Measurements from ENCODE around the gene ALDH9A1.
"Not testable (repeated sequence)": the region's sequence is repeated elsewhere in the genome, so short reads cannot be mapped to it uniquely, and the experiment has no call there.

ALDH9A1 gene

DNA sequence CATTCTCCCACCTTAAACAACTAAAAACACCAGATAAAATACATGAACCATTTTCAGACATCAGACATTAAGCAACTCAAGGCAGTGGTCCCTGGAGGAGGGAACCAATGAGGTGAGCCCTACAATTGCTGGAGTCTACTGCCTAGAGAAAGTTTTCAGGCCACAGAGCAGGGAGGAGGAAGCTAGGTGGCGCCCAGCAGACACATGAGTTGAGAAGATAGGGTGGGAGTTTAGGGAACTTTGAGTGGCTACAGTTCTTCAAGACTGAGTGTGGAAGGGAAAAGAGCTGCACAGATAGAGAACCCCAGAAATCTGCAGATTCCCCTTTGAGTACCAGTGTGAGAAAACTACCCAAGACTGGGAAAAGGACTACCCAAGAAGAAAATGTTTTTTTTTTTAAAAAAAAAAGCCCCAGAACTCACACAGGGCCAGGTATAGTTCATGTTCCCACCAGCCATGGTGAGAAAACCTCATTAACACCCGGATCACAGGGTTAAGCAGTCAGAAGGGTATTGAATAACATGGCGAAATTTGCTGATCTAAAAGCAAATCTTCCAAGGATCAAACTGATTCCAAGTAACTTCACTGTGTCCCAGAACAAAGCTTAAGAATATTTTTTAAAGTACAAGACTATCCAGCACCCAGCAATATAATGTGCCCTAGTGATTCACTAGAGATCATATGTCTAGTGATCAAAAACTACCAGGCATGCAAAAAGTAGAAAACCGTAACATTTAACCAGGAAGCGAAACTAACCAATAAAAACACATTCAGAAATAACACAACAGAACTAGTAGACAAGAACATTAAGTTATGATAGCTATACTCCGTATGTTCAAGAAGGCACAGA lies 12.0 kb downstream of the ALDH9A1 start:
- DNase-seq, result no peak

DNA sequence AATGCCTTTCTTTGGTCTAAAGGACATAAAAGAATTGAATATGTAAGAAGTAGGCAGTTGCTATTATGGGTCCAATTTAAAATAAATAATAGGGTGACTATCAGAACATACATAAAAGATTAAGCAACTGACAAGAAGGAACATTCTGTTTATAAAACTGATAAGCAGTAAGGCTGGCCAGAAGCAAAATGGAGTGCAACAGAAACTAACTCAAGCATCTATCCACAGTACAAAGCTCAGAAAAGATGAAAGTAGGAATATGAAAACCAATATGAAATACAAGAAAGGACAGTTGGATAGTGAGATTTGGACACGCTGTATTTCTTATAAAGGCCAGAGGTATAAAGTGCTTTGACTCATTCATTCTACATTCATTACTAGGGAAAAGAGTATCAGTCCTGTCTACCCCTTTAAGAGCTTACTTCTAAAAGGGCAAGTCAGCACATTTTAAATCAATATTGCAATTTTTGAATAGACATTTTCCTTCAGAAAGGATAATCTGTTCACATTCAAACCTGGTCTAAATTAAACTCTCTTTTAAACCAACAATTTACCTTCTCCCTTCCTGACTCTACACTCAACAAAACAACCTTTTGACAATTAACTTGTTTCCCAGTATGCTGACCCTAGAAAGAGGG lies 14.4 kb downstream of the ALDH9A1 start:
- DNase-seq, result no peak

GRCh38 chr1:165680773-165681172 lies 17.6 kb downstream of the ALDH9A1 start:
- not testable (repeated sequence) for DNase-seq

GRCh38 chr1:165680303-165680702 lies 18.1 kb downstream of the ALDH9A1 start:
- no peak for DNase-seq

DNA sequence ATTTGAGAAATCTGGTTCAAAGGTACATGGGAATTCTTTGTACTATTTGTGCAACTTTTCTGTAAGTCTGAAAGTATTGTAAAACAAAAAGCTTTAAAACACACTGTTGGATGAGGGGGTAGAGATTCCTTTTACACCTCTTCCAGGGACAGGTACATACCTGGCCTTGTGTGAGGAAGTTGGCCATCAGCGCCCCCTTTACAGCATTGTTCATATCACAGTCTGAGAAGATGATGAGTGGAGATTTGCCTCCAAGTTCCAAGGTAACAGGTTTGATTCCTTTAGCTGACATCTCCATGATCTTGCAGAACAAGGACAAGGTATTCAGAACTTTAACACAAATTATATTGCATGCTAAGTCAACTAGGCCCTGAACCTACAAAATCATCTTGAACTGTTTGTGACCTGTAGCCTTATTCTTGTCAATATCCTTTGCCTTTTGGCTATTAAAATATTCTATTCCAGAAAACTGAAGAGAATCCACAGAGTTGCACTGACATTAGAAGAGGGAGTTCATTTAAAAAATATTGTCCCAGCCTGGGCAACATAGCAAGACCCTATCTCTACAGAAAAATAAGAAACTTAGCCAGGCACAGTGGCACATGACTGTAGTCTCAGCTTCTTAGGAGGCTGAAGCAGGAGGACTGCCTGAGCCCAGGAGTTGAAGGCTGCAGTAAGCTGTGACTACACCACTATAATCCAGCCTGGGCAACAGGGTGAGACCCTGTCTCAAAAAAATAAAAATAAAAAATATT lies 18.9 kb downstream of the ALDH9A1 start:
- no peak for DNase-seq

DNA sequence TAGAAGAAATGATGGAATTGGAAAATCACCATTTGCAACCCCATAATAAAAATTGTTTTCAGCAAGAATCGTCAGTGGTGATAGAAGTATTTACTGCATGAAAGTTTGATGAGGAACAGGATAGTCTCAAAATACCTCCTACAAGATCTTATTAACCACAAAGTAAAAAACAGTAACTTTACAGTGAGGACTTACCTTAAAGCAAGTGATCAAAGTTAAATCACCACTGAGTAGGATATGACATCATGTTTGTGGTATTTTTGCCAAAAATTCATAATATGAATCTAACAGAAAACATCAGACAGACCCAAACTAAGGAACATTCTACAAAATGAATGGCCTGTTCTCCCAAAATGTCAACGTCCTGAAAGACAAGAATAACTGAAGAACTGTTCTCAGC lies 19.9 kb downstream of the ALDH9A1 start:
- DNase-seq, result no peak

DNA sequence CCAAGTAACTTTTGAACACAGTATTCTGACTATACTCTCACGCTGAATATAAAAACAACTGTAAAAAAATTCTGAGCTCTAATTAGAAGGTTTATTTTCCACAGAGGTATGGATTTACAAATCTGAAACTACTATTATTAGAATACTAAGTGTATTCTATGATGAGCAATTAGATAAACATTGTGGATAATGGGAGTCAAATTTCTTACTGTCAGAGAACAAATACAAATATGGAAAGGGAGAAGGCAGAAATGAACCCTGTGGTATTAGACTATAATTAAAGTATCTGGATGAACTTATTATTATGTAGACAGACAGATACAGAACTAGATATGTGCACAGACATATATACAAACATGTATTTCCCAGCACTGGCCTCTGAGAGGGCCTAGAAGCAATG lies 22.6 kb downstream of the ALDH9A1 start:
- no peak for DNase-seq

DNA sequence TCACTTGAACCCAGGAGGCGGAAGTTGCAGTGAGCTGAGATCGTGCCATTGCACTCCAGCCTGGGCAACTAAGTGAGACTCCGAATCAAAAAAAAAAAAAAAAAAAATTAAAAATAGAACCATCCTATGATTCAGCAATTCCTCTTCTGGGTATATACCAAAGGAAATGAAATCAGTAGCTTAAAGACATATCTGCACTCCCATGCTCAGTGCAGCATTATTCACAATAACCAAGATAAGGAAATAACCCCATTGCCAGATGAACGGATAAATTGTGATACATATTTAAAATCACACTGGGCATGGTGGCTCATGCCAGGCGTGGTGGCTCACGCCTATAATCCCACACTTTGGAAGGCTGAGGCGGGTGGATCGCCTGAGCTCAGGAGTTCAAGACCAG lies 23.8 kb downstream of the ALDH9A1 start:
- no peak for DNase-seq

DNA sequence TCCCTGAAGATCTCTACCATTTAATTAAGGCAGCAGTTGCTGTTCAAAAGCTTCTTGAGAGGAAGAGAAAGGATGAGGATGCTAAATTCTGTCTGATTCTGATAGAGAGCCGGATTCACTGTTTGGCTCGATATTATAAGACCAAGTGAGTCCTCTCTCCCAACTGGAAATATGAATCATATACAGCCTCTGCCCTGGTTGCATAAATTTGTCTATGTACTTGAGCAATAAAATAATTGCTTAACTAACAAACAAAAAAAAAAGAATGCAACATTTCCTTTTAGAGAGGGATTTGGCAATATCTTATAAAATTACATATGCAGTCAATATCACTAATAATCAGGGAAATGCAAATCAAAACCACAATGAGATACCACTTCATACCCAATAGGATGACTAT lies 26.8 kb downstream of the ALDH9A1 start:
- DNase-seq, result no peak

DNA sequence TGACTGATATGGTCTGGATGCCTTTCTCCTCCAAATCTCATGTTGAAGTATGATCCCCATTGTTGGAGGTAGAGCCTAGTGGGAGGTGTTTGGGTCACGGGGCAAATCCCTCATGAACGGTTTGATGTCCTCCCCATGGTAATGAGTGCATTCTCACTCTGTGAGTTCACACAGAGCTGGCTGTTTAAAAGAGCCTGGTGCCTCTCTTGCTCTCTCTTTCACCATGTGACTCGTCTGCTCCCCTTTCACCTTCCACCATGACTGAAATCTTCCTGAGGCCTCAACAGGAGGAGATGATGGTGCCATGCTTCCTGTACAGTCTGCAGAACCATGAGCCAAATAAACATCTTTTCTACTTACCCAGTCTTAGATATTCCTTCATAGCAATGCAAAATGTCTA lies 30.2 kb downstream of the ALDH9A1 start:
- DNase-seq, result no peak

DNA sequence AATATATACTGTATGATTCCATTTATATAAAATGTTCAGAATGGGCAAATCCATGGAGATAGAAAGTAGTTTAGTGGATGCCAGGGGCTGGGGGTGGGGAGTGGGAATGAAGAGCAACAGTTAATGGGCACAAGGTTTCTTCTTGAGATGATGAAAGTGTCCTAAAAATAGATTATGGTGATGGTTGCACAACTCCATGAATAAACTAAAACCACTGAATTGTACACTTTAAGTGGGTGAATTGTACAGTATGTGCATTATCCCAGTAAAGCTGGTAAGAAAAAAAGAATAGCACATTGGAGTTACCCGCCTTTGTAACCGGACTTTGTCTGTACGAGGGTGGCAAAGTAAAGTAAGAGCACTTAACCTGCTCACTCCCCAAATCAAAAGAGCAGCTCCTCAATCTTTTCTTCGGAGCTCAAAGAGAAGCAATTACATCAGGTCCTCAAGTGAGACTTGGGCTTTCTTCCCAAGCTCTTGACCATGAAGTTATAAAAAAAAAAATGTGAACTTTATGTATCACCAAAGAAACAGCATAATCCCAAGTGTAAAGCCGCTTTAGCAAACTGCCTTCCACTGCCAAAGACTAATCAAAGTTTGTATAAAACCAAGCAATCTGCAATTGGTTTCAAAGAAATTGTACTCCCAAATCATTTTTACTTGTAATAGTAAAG lies 32.1 kb downstream of the ALDH9A1 start:
- DNase-seq, result no peak

GRCh38 chr1:165662186-165662585 lies 36.2 kb downstream of the ALDH9A1 start:
- no peak for DNase-seq

DNA sequence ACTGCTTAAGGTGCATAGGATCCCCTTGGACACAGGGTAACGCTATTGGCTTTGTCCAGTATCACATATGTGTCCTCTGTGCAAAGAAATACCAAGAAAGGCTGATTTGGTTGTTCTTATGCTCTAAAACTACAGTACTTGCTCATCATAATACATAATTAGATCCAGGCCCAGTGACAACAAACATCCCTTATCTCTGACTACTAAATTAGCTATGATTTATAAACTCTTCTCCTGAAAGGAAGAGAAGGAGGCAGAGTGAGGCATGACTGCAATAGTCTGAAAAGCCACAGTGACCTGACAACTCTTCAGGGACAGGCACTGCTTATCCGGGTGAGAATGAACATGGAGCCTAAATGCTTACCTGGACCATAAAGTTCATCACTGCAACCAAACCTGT lies 36.7 kb downstream of the ALDH9A1 start:
- DNase-seq, result no peak

DNA sequence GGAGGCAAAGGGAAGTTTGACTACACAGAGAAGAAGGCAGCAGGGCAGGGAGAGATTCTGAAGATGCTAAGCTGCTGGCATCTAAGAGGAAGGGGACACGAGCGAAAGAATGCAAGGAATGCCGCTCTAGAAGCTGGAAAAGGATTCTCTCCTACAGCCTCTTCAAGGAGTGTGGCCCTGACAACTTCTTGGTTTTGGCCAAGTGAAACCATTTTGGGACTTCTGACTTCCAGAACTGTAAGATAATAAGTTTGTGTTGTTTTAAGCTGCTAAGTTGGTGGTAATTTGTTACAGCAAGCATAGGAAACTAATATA lies 38.8 kb downstream of the ALDH9A1 start:
- DNase-seq, result no peak

- not testable (repeated sequence) for DNase-seq
Observed at GRCh38 chr1:165658766-165659580, 39.4 kb downstream of the ALDH9A1 start.

- DNase-seq, result no peak
Observed at GRCh38 chr1:165650981-165651625, 47.3 kb downstream of the ALDH9A1 start.

DNA sequence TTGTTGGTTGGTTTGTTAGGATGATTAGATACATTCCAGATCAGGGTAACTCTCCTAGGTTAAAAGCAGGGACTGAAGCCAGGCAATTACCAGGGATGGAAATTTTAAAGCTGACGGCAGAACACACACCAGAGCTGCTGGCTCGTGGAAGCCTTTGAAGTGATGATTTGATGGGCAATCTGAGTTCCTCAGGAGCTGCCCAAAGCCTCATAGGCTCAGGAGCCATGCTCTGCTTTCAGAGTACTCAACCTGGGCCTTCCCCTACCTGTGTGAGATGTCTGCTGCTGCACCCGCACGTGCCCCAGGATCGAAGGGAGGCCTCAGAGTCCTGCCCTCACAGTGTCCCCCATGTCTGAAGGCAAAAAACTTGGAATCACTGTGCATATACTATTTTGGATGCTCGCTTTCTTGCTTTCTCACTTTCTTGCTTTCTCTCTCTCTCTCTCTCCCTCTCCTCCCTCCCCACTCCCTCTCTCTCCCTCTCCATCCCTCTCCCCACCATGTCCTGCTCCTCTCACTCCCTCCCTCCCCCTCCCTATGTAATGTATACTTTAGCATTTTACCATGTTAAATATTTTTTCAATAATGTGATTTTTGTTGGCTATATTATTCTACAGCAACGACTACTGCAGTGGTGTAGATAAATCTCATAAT lies 49.3 kb downstream of the ALDH9A1 start:
- no peak for DNase-seq

- DNase-seq, result no peak
Observed at GRCh38 chr1:165647970-165648369, 50.4 kb downstream of the ALDH9A1 start.

GRCh38 chr1:165647517-165647916 lies 50.8 kb downstream of the ALDH9A1 start:
- DNase-seq, result no peak

DNA sequence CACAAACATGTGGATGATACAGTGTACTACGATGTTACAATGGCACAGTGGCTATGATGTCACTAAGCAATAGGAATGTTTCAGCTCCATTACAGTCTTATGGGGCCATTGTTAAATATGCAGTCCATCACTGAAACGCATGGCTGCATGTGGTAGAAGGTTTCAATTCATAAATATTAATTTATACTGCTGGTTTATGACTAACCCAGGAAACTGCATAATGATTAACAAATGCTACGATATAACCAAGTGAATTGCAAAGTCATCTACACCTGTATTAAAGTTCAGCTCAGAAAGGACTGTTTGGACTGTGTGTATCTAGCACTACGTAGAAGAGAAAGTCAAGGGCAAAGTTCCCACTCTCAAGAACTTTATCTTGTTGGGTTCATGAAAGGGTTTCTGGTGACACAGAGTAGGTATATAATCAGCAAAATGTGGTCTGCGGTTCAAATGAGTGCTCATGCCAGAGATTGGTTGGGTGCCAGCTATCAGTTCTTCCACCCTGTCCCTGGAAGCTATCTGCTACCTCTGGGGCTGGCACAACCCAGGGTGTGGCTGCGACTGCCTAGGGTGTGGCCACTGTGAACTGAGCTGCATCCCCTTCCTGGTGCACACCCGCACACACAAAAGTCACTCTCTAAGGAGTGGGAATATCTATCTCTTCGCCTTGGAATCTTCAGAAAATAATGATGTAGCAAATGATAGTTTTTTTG lies 52.6 kb downstream of the ALDH9A1 start:
- DNase-seq, result no peak
